SK-N-SH (cell line): ENCODE measurements around the gene CDH13. TPM values are rescaled to one million over a fixed set of nuclear protein-coding genes. Genes with fewer than 3 reads are reported as not detected.

Experiments
- CTCF ChIA-PET: fragments of 300-600, 350-600 bp; formaldehyde crosslinking; extraction: SDS; loops from one replicate; lab custom pipeline; 2021; lab: Yijun Ruan, JAX
- POLR2A ChIA-PET: fragments of 350-600 bp; sonication (Branson Sonifier 250); formaldehyde crosslinking; extraction: SDS; loops from one replicate; lab custom pipeline; 2020; ENCODE audit warnings: antibody characterized with exemption, inconsistent platforms; lab: Yijun Ruan, JAX
- DNase-seq: peaks from one replicate; pipeline ENCODE4 v3.0.0; 2012
- H2AFZ ChIP-seq: fragments of 200-600 bp; sonication (generic); 2 replicates; pipeline ENCODE4 v1.8.1; 2016; ENCODE audit warnings: antibody characterized with exemption, mild to moderate bottlenecking, low read depth
- H3F3A ChIP-seq: fragments of 200-600 bp; sonication (generic); replicated peaks from 2 replicates; pipeline ENCODE3; 2016; ENCODE audit warnings: antibody characterized with exemption, mild to moderate bottlenecking; ENCODE audit not compliant: insufficient read depth
- H3K27ac ChIP-seq, 2 experiments: fragments of 200-500 bp in 1 of 2; fragments of 200-600 bp in 1 of 2; sonication (Bioruptor generic) in 1 of 2; sonication (generic), shearing (Covaris generic) in 1 of 2; 2 replicates each; pipeline versions ENCODE4 v1.5.1 to v1.6.1; 2014 to 2016; ENCODE audit warnings: low read depth in 2 of 2, inconsistent platforms in 1 of 2, low read length in 1 of 2, mild to moderate bottlenecking in 1 of 2, mixed read lengths in 1 of 2
- H3K27me3 ChIP-seq: fragments of 200-600 bp; sonication (generic), shearing (Covaris generic); 2 replicates; pipeline ENCODE4 v1.6.1; 2016; ENCODE audit warnings: mixed run types; ENCODE audit not compliant: insufficient read depth
- H3K36me3 ChIP-seq, 2 experiments: fragments of 200-500 bp in 1 of 2; fragments of 200-600 bp in 1 of 2; sonication (Bioruptor generic) in 1 of 2; sonication (generic) in 1 of 2; replicated peaks in 1 of 2; 2 replicates each; pipeline versions ENCODE3 to v1.5.1; 2014 to 2016; ENCODE audit warnings: low read length in 1 of 2, mild to moderate bottlenecking in 1 of 2; ENCODE audit not compliant: insufficient read depth in 2 of 2, control insufficient read depth in 1 of 2
- H3K4me1 ChIP-seq, 2 experiments: fragments of 200-500 bp in 1 of 2; fragments of 200-600 bp in 1 of 2; sonication (Bioruptor generic) in 1 of 2; sonication (generic), shearing (Covaris generic) in 1 of 2; 2 replicates each; pipeline versions ENCODE4 v1.5.1 to v1.6.1; 2014 to 2016; ENCODE audit warnings: low read depth in 1 of 2, low read length in 1 of 2, mixed run types in 1 of 2; ENCODE audit not compliant: insufficient read depth in 2 of 2, control insufficient read depth in 1 of 2
- H3K4me2 ChIP-seq: fragments of 200-600 bp; sonication (generic), shearing (Covaris generic); 2 replicates; pipeline ENCODE4 v1.6.1; 2017; ENCODE audit warnings: mixed run types
- H3K4me3 ChIP-seq, 2 experiments: fragments of 200-500 bp in 1 of 2; fragments of 200-600 bp in 1 of 2; sonication (Bioruptor generic) in 1 of 2; sonication (generic), shearing (Covaris generic) in 1 of 2; 2 replicates each; pipeline versions ENCODE4 v1.5.1 to v1.8.1; 2014 to 2016; ENCODE audit warnings: low read depth in 2 of 2, inconsistent platforms in 1 of 2, low read length in 1 of 2, mild to moderate bottlenecking in 1 of 2, mixed read lengths in 1 of 2, moderate library complexity in 1 of 2
- H3K79me2 ChIP-seq: fragments of 200-600 bp; sonication (generic); 2 replicates; pipeline ENCODE4 v1.8.1; 2017; ENCODE audit warnings: mild to moderate bottlenecking; ENCODE audit not compliant: insufficient read depth
- H3K9ac ChIP-seq: fragments of 200-600 bp; sonication (generic); 2 replicates; pipeline ENCODE4 v1.6.1; 2017; ENCODE audit warnings: mixed run types
- H3K9me2 ChIP-seq: fragments of 200-600 bp; sonication (generic); 2 replicates; pipeline ENCODE4 v1.6.1; 2017; ENCODE audit warnings: mixed run types
- H3K9me3 ChIP-seq: fragments of 200-600 bp; sonication (generic); 2 replicates; pipeline ENCODE4 v1.6.1; 2017; ENCODE audit warnings: mixed run types, mild to moderate bottlenecking, moderate library complexity
- H4K20me1 ChIP-seq: fragments of 200-600 bp; sonication (generic); 2 replicates; pipeline ENCODE4 v1.6.1; 2017; ENCODE audit warnings: mild to moderate bottlenecking, mixed run types; ENCODE audit not compliant: insufficient read depth
- ELF1 ChIP-seq: IDR thresholded peaks from 2 replicates; pipeline ENCODE4 v1.4.0; 2012
- EZH2phosphoT487 ChIP-seq: fragments of 200-600 bp; sonication (generic); IDR thresholded peaks from 2 replicates; pipeline ENCODE4 v1.6.1; 2017; ENCODE audit warnings: low read depth, mixed run types, mild to moderate bottlenecking, antibody characterized with exemption, moderate library complexity, borderline replicate concordance
- FOSL2 ChIP-seq: IDR thresholded peaks from 2 replicates; pipeline ENCODE4 v1.4.0; 2012; ENCODE audit warnings: low read depth, mild to moderate bottlenecking, moderate library complexity, borderline replicate concordance
- FOXJ3 ChIP-seq: sonication (generic); formaldehyde crosslinking; IDR thresholded peaks from 2 replicates; pipeline ENCODE4 v1.5.1; 2020; ENCODE audit warnings: mild to moderate bottlenecking, missing genetic modification reagents
- MEF2A ChIP-seq: IDR thresholded peaks from 2 replicates; pipeline ENCODE4 v1.4.0; 2012; ENCODE audit warnings: low read depth, borderline replicate concordance
- MXI1 ChIP-seq: IDR thresholded peaks from 2 replicates; pipeline ENCODE4 v1.6.1; 2012; ENCODE audit warnings: mild to moderate bottlenecking, low read depth, low read length, improper control_type of control experiment
- NRF1 ChIP-seq: IDR thresholded peaks from 2 replicates; pipeline ENCODE4 v1.6.1; 2012; ENCODE audit warnings: low read depth, mild to moderate bottlenecking, low read length
- POLR2AphosphoS5 ChIP-seq: IDR thresholded peaks from 2 replicates; pipeline ENCODE4 v1.6.1; 2012; ENCODE audit warnings: low read depth, low read length
- RAD21 ChIP-seq: IDR thresholded peaks from 2 replicates; pipeline ENCODE4 v1.6.1; 2012; ENCODE audit warnings: mild to moderate bottlenecking, low read length
- RFX5 ChIP-seq: IDR thresholded peaks from 2 replicates; pipeline ENCODE4 v1.6.1; 2012; ENCODE audit warnings: mild to moderate bottlenecking, improper control_type of control experiment, low read length
- RXRA ChIP-seq: IDR thresholded peaks from 2 replicates; pipeline ENCODE4 v1.4.0; 2012; ENCODE audit warnings: low read depth, mild to moderate bottlenecking, borderline replicate concordance
- SMC3 ChIP-seq: IDR thresholded peaks from 2 replicates; pipeline ENCODE4 v1.6.1; 2012; ENCODE audit warnings: low read depth, low read length, improper control_type of control experiment
- TAF1 ChIP-seq: IDR thresholded peaks from 2 replicates; pipeline ENCODE4 v1.6.1; 2012; ENCODE audit warnings: low read depth, mild to moderate bottlenecking, low read length, moderate library complexity, borderline replicate concordance
- TEAD4 ChIP-seq: IDR thresholded peaks from 2 replicates; pipeline ENCODE4 v1.4.0; 2012; ENCODE audit warnings: mild to moderate bottlenecking, borderline replicate concordance; ENCODE audit not compliant: insufficient read depth
- WGBS: methylation state at CpG from one replicate; pipeline ENCODE4 v1.1.6; 2017; ENCODE audit warnings: low lambda C conversion rate; 5-methylcytosine and 5-hydroxymethylcytosine counted together
- polyA plus RNA-seq, 3 experiments: library from polyadenylated mRNA; depleted of rRNA; stranded (reverse); fragments of >200 nt; gene quantifications; 2 replicates each; pipeline ENCODE4 v1.2.3, GENCODE V29; 2012
- TF ChIP-seq, protein P1 (sequence below): IDR thresholded peaks from 2 replicates; pipeline ENCODE4 v1.4.0; 2012; ENCODE audit warnings: low read depth
- TF ChIP-seq, protein P2 (sequence below): fragments of 150-350 bp; IDR thresholded peaks from 2 replicates; pipeline ENCODE4 v1.6.1; 2017; ENCODE audit warnings: antibody characterized with exemption, low read length, low read depth, borderline replicate concordance
- TF ChIP-seq, protein P3 (sequence below): IDR thresholded peaks from 2 replicates; pipeline ENCODE4 v1.4.0; 2012; ENCODE audit warnings: low read depth, borderline replicate concordance
- TF ChIP-seq, protein P4 (sequence below): fragments of 200-600 bp; sonication (generic); IDR thresholded peaks from 2 replicates; pipeline ENCODE4 v1.6.1; 2017; ENCODE audit warnings: antibody characterized with exemption, mild to moderate bottlenecking, moderate library complexity
- TF ChIP-seq, protein P5 (sequence below): IDR thresholded peaks from 2 replicates; pipeline ENCODE4 v1.6.1; 2012; ENCODE audit warnings: mild to moderate bottlenecking, low read depth, low read length, moderate library complexity

The CDH13 gene
- polyA plus RNA-seq, 1 of the 3 experiments (the other 2 are of a cell fraction), result 93.0 TPM

DNA sequence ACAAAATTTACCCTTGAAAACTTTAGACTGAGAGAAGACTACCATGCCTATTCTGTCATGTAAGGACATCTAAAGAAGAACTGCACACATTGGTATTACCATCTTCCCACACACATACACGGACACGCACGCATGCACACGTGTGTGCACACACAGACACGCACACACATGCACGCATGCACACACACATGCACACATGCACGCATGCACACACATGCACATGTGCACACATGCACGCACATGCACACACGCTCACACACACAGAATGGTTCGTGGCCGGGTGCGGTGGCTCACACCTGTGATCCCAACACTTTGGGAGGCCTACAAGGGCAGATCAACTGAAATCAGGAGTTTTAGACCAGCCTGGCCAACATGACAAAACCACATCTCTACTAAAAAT lies 884.1 kb downstream of the CDH13 start:
- no peaks in the 10 kb centered on the region for H3K27me3 ChIP-seq
- CTCF ChIA-PET, result no interaction called here
- H3K9ac ChIP-seq, result no peak overlapping the region
- H3K9me2 ChIP-seq, result no peaks in the 10 kb centered on the region
- no peaks in the 10 kb centered on the region for H3K36me3 ChIP-seq
- H4K20me1 ChIP-seq, result no peaks in the 10 kb centered on the region
- no peak overlapping the region for H3K27ac ChIP-seq
- no peaks in the 10 kb centered on the region for H3K9me3 ChIP-seq
- POLR2A ChIA-PET, result no interaction called here
- WGBS, result 58% methylated on average over 12 of the region's 12 CpGs
- H3K79me2 ChIP-seq, result no peaks in the 10 kb centered on the region
- no peak overlapping the region for H3K4me2 ChIP-seq
- TF ChIP-seq, protein P1, sequence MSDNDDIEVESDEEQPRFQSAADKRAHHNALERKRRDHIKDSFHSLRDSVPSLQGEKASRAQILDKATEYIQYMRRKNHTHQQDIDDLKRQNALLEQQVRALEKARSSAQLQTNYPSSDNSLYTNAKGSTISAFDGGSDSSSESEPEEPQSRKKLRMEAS, result no peak
- no peak for TF ChIP-seq MEF2A
- TF ChIP-seq, protein P2, sequence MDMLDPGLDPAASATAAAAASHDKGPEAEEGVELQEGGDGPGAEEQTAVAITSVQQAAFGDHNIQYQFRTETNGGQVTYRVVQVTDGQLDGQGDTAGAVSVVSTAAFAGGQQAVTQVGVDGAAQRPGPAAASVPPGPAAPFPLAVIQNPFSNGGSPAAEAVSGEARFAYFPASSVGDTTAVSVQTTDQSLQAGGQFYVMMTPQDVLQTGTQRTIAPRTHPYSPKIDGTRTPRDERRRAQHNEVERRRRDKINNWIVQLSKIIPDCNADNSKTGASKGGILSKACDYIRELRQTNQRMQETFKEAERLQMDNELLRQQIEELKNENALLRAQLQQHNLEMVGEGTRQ, result no peak
- TF ChIP-seq, protein P3, sequence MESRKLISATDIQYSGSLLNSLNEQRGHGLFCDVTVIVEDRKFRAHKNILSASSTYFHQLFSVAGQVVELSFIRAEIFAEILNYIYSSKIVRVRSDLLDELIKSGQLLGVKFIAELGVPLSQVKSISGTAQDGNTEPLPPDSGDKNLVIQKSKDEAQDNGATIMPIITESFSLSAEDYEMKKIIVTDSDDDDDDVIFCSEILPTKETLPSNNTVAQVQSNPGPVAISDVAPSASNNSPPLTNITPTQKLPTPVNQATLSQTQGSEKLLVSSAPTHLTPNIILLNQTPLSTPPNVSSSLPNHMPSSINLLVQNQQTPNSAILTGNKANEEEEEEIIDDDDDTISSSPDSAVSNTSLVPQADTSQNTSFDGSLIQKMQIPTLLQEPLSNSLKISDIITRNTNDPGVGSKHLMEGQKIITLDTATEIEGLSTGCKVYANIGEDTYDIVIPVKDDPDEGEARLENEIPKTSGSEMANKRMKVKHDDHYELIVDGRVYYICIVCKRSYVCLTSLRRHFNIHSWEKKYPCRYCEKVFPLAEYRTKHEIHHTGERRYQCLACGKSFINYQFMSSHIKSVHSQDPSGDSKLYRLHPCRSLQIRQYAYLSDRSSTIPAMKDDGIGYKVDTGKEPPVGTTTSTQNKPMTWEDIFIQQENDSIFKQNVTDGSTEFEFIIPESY, result no peak
- TF ChIP-seq TEAD4, result no peak
- TF ChIP-seq RXRA, result no peak
- TF ChIP-seq ELF1, result no peak
- TF ChIP-seq, protein P4, sequence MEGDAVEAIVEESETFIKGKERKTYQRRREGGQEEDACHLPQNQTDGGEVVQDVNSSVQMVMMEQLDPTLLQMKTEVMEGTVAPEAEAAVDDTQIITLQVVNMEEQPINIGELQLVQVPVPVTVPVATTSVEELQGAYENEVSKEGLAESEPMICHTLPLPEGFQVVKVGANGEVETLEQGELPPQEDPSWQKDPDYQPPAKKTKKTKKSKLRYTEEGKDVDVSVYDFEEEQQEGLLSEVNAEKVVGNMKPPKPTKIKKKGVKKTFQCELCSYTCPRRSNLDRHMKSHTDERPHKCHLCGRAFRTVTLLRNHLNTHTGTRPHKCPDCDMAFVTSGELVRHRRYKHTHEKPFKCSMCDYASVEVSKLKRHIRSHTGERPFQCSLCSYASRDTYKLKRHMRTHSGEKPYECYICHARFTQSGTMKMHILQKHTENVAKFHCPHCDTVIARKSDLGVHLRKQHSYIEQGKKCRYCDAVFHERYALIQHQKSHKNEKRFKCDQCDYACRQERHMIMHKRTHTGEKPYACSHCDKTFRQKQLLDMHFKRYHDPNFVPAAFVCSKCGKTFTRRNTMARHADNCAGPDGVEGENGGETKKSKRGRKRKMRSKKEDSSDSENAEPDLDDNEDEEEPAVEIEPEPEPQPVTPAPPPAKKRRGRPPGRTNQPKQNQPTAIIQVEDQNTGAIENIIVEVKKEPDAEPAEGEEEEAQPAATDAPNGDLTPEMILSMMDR, result no peak
- TF ChIP-seq RAD21, result no peak
- TF ChIP-seq RFX5, result no peak
- TF ChIP-seq NRF1, result no peak
- TF ChIP-seq, protein P5, sequence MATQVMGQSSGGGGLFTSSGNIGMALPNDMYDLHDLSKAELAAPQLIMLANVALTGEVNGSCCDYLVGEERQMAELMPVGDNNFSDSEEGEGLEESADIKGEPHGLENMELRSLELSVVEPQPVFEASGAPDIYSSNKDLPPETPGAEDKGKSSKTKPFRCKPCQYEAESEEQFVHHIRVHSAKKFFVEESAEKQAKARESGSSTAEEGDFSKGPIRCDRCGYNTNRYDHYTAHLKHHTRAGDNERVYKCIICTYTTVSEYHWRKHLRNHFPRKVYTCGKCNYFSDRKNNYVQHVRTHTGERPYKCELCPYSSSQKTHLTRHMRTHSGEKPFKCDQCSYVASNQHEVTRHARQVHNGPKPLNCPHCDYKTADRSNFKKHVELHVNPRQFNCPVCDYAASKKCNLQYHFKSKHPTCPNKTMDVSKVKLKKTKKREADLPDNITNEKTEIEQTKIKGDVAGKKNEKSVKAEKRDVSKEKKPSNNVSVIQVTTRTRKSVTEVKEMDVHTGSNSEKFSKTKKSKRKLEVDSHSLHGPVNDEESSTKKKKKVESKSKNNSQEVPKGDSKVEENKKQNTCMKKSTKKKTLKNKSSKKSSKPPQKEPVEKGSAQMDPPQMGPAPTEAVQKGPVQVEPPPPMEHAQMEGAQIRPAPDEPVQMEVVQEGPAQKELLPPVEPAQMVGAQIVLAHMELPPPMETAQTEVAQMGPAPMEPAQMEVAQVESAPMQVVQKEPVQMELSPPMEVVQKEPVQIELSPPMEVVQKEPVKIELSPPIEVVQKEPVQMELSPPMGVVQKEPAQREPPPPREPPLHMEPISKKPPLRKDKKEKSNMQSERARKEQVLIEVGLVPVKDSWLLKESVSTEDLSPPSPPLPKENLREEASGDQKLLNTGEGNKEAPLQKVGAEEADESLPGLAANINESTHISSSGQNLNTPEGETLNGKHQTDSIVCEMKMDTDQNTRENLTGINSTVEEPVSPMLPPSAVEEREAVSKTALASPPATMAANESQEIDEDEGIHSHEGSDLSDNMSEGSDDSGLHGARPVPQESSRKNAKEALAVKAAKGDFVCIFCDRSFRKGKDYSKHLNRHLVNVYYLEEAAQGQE, result no peak
- no peak for TF ChIP-seq FOXJ3
- TF ChIP-seq EZH2phosphoT487, result no peak
- no peak for TF ChIP-seq SMC3
- TF ChIP-seq MXI1, result no peak
- no peak for TF ChIP-seq POLR2AphosphoS5
- TF ChIP-seq FOSL2, result no peak
- no peak for TF ChIP-seq TAF1
- no peak overlapping the region for H2AFZ ChIP-seq
- peaks cover 6% of the 10 kb centered on the region for H3F3A ChIP-seq
- no peaks in the 10 kb centered on the region for H3K4me1 ChIP-seq
- H3K4me3 ChIP-seq, result no peak overlapping the region
- DNase-seq, result no peak
